Left ventricle myocardium superior (tissue), 1 donor: ENCODE results near the gene GPATCH1. TPM values are rescaled to one million over a fixed set of nuclear protein-coding genes. Genes with fewer than 3 reads are reported as not detected.

ENCODE experiments used
- ATAC-seq: fragments of 200-7000 bp; cut with Tn5 transposase; one replicate; pipeline ENCODE4 v1.9.1; 2020; ENCODE audit warnings: mild to moderate bottlenecking, moderate library complexity
- DNase-seq: peaks from one replicate; pipeline ENCODE4 v3.0.0-alpha.2; 2020
- intact Hi-C: fragments of 100-400 bp; cut with micrococcal nuclease; formaldehyde crosslinking; loops from one replicate; pipeline ENCODE4 v1.11.0; 2022
- total RNA-seq: library from RNA; stranded (reverse); fragmentation: NEBNext Ultra II Directional; extraction: Animal tissue kit (Norgen Biotek cat#: 25700); gene quantifications from one replicate; pipeline ENCODE4 v1.2.1, GENCODE V29; 2021
- donor health status: DM: no; HTN: yes; CAD: no; lungs with severe emphysema.

GPATCH1 gene
- total RNA-seq, 1 donor from 2014 or later = 5.4 TPM

DNA sequence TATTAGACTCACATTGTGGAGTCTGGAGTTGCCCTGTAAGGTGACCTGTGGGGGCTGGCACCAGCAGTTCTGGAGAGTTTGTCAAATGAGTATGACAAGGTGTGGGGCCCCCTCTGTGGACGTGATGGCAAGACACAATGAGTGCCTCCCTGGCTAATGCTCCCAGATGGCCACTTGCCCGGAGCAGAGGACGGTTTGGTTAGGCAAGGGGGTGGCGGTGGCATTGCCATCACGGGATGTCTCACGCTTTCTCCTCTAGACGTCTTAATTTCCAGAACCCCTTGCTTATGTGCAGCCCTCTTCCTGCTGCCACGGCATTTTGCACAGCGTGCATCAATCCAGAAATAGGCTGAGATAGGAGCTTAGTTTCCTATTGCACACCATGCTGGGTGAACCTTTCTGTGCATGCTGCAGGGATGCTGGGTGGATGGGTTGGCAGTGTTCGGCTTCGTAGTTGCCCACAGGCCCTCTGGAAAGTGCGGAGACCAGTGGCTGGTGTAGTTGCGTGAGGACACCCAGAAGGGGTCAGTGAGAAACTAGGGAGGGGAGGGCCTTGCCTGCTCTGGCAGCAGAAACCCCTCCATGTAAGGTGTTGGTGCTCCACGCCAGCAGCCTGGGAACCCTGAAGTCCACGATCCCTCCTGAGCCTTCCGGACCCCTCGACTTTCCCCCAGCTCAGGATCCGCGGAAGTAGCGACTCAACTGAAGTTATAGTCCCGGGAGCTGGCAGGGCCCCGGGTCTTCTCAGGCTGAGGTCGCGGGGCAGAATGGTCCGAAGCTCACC lies 95.1 kb downstream of the GPATCH1 start:
- peak; percentile 37 for DNase-seq
- ATAC-seq = peak; percentile 0
- intact Hi-C loops = no loop called here

GRCh38 chr19:33176670-33177416 lies 95.9 kb downstream of the GPATCH1 start:
- intact Hi-C loops = no loop called here

GRCh38 chr19:33177417-33177979 lies 96.5 kb downstream of the GPATCH1 start:
- ATAC-seq = no peak
- intact Hi-C loops = no loop called here

More at GRCh38 chr19:33176670-33177416, 95.9 kb downstream of the GPATCH1 start:
- DNase-seq = peak; percentile 97
- ATAC-seq = peak; percentile 94

More at GRCh38 chr19:33177417-33177979, 96.5 kb downstream of the GPATCH1 start:
- no peak for DNase-seq

Other genes starting within 250 kb of the GPATCH1 start
- gene SLC7A9, start 211.4 kb upstream of the GPATCH1 start, total RNA-seq = not detected
- 9.2 TPM for gene CEP89, start 109.2 kb upstream of the GPATCH1 start, total RNA-seq
- gene FAAP24, start 108.9 kb upstream of the GPATCH1 start, total RNA-seq = not detected
- 2.4 TPM for gene RHPN2, start 16.3 kb upstream of the GPATCH1 start, total RNA-seq
- gene WDR88, start 50.9 kb downstream of the GPATCH1 start, total RNA-seq = not detected
- gene LRP3, start 113.1 kb downstream of the GPATCH1 start, total RNA-seq = 19.5 TPM
- gene SLC7A10, start 144.7 kb downstream of the GPATCH1 start, total RNA-seq = not detected
- gene CEBPA, start 221.4 kb downstream of the GPATCH1 start, total RNA-seq = 2.4 TPM